ENCODE data around the gene CTPS1. TPM values are rescaled to one million over a fixed set of nuclear protein-coding genes. Genes with fewer than 3 reads are reported as not detected.
A peak's percentile ranks its signal among the peaks of the same experiment; 100 is the strongest.

The CTPS1 gene, protein sequence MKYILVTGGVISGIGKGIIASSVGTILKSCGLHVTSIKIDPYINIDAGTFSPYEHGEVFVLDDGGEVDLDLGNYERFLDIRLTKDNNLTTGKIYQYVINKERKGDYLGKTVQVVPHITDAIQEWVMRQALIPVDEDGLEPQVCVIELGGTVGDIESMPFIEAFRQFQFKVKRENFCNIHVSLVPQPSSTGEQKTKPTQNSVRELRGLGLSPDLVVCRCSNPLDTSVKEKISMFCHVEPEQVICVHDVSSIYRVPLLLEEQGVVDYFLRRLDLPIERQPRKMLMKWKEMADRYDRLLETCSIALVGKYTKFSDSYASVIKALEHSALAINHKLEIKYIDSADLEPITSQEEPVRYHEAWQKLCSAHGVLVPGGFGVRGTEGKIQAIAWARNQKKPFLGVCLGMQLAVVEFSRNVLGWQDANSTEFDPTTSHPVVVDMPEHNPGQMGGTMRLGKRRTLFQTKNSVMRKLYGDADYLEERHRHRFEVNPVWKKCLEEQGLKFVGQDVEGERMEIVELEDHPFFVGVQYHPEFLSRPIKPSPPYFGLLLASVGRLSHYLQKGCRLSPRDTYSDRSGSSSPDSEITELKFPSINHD
- 10 to 100 TPM; 30.9 to 70.1 (median 51.3) TPM for total RNA-seq

DNA sequence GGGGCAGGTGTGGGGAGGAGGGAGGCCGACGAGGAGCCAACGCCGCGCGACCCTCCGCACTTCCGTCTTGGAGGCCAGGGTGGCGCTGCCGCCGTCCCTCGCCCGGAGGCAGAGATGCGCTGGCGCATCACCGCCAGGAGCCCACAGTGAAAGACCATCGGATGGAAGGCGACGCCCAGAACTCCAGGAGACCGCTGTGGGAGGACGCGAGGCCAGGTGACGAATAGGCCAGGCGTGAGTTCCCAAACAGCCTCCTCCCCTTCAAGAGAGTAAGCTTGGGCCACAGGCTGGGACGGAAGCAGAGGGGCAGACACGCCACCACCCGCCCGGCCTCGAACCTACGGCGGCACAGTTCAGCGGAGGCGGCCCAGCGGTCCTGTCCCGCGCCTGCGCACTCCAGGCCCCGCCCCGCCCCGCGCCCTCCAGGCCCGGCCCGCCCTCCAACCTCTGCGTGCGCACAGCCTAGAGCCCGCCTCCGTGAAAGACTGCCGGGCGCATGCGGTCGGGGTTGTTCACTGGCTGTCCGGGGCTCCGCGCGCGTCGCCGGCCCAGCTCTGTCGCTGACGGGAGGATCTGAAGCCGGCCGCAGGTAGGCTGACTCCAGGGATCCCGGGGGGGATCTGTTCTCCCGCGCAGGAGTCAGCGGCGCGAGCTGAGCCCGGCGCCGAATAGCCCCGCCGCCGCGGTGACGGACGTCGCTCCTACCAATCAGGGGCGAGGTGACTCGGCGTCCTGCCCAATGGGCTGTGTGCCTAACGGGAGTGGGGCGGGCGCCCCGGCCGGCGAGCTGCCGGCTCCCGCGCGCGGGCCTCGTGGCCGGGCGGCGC is at the start of gene CTPS1:
Gene CTPS1, plus strand, starts transcription at position 456 of the 827 bp plus-strand sequence. CDS start 3,595 bp downstream, outside the sequence.
- peak within 1 kb of the TSS; percentile 97 to 98 for H3K27ac ChIP-seq
- H3K36me3 ChIP-seq, result no peaks in the 10 kb centered on the region
- peaks cover 5 to 10% of the 10 kb centered on the region in 2 donors for H3K4me1 ChIP-seq
- intact Hi-C loops (cut with DNase I; ENCODE audit: low total_unique reads), result no loop called here
- peak; percentile 64 to 90 for TF ChIP-seq POLR2A (IDR thresholded peaks at IDR 0.05)
- TF ChIP-seq, protein P1, sequence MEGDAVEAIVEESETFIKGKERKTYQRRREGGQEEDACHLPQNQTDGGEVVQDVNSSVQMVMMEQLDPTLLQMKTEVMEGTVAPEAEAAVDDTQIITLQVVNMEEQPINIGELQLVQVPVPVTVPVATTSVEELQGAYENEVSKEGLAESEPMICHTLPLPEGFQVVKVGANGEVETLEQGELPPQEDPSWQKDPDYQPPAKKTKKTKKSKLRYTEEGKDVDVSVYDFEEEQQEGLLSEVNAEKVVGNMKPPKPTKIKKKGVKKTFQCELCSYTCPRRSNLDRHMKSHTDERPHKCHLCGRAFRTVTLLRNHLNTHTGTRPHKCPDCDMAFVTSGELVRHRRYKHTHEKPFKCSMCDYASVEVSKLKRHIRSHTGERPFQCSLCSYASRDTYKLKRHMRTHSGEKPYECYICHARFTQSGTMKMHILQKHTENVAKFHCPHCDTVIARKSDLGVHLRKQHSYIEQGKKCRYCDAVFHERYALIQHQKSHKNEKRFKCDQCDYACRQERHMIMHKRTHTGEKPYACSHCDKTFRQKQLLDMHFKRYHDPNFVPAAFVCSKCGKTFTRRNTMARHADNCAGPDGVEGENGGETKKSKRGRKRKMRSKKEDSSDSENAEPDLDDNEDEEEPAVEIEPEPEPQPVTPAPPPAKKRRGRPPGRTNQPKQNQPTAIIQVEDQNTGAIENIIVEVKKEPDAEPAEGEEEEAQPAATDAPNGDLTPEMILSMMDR (IDR thresholded peaks at IDR 0.05), result peak in 3 of 4 experiments; percentile 3 to 23 (median 9)
- DNase-seq, result peak; percentile 95 to 97
- H3K27me3 ChIP-seq, result no peaks in the 10 kb centered on the region
- no peaks in the 10 kb centered on the region for H3K9me3 ChIP-seq
- H3K4me3 ChIP-seq, result peak within 1 kb of the TSS; percentile 54 to 62

DNA sequence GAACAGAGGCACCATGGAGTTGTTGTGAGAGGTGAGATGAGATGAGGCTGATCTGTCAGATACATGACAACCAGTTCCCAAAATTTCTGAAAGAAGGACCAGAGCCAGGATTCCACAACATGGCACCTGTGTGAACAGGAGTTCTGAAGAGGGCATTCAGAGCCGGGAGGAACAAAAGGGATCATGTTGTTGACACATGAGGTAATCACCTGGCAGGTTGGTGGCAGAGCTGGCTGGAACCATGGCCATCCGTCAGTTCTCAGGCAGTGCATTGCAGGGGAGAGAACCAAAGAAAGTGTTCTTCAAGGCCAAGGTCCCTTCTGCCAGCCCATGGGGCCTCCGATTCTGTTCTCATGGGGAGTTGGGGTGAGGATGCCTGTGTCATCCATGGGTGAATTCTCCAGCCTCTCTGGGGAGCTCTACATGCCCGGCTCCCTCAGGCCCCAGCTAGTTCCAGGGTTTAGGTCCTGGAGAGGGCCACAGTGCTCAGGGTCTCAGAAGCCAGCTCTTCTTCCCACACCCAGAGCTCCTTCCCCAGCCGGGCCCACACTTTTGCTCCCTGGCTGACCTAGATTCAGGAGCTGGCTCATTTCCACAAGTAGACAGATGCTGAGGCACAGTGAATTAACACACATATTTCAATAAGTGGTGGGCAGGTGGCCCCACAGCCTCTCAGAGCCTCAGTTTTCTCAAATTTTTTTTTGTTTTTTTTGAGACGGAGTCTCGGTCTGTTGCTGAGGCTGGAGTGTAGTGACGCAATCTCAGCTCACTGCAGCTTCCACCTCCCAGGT is 49.1 kb upstream of the CTPS1 start:
- no peaks in the 10 kb centered on the region for H3K36me3 ChIP-seq
- no peaks in the 10 kb centered on the region for H3K9me3 ChIP-seq
- no peak for DNase-seq
- no peaks in the 10 kb centered on the region for H3K4me1 ChIP-seq
- no peaks in the 10 kb centered on the region for H3K27me3 ChIP-seq
- intact Hi-C loops (cut with DNase I; ENCODE audit: low total_unique reads), result no loop called here
- H3K4me3 ChIP-seq, result no peak overlapping the region
- TF ChIP-seq, protein P1 (IDR thresholded peaks at IDR 0.05), result no peak
- no peak for TF ChIP-seq POLR2A (IDR thresholded peaks at IDR 0.05)
- no peak overlapping the region for H3K27ac ChIP-seq

DNA sequence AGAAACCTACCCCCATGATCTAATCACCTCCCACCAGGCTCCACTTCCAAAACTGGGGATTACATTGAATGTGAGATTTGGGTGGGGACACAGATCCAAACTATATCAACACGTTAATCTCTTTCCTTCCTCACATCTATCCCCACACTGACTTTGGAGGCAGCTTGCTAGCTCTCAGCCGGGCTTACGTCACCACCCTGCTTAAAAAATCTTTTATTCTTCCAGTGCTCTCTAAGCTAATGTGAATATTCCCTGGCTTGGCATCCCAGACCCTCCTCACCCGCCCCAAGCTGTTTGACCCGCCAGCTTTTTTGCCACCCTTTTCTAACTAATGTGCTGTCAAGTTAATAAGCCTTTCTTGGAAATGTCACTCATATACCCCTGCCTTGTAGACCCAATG is 47.9 kb upstream of the CTPS1 start:
- H3K9me3 ChIP-seq, result no peaks in the 10 kb centered on the region
- no peaks in the 10 kb centered on the region for H3K27me3 ChIP-seq
- H3K36me3 ChIP-seq, result no peaks in the 10 kb centered on the region
- no peak for TF ChIP-seq POLR2A (IDR thresholded peaks at IDR 0.05)
- TF ChIP-seq, protein P1 (IDR thresholded peaks at IDR 0.05), result no peak
- no peak overlapping the region for H3K4me3 ChIP-seq
- intact Hi-C loops (cut with DNase I; ENCODE audit: low total_unique reads), result no loop called here
- H3K4me1 ChIP-seq, result no peaks in the 10 kb centered on the region
- H3K27ac ChIP-seq, result no peak overlapping the region
- no peak for DNase-seq

DNA sequence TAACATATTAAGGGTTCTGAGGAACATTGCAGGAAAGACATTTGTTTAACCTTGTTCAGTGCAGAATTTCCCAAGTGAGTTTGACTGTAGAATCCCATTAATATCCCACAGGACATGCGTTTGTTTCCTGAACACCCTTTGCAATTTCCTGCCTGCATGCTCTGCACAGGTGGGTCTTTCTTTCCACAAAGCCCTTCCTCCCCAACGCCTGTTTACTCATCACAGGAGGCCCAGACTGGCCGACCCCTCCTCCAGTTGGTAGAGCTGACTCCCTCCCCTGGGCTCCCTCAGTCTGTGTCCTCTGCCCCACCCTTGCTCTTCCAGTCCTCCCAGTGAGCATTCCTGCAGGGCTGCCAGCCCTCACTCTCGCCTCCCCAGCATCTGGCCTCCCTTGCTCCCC is 47.5 kb upstream of the CTPS1 start:
- intact Hi-C loops (cut with DNase I; ENCODE audit: low total_unique reads), result no loop called here
- no peaks in the 10 kb centered on the region for H3K27me3 ChIP-seq
- no peaks in the 10 kb centered on the region for H3K9me3 ChIP-seq
- H3K36me3 ChIP-seq, result no peaks in the 10 kb centered on the region
- H3K4me3 ChIP-seq, result no peak overlapping the region
- H3K27ac ChIP-seq, result no peak overlapping the region
- H3K4me1 ChIP-seq, result no peaks in the 10 kb centered on the region
- TF ChIP-seq, protein P1 (IDR thresholded peaks at IDR 0.05), result no peak
- TF ChIP-seq POLR2A (IDR thresholded peaks at IDR 0.05), result no peak
- DNase-seq, result peak in 1 of 2 donors; percentile 25

All from uterus (tissue), 4 donors.